GM06990 (cell line): ENCODE measurements around the gene PLCG1.

Experiments
- DNase-seq: peaks from one replicate; pipeline ENCODE4 v3.0.0-alpha.2; 2011; ENCODE audit not compliant: insufficient read length; ENCODE audit errors: extremely low read depth
- H3K27me3 ChIP-seq: replicated peaks from 2 replicates; pipeline ENCODE4 v1.6.0; 2011; ENCODE audit warnings: low read length; ENCODE audit not compliant: control insufficient read depth, insufficient read depth
- H3K36me3 ChIP-seq: 2 replicates; pipeline ENCODE4 v1.5.1; 2011; ENCODE audit warnings: low read length; ENCODE audit not compliant: control insufficient read depth, insufficient read depth
- H3K4me3 ChIP-seq: replicated peaks from 2 replicates; pipeline ENCODE4 v1.5.1; 2011; ENCODE audit warnings: low read depth, mild to moderate bottlenecking, control low read depth, low read length
- TF ChIP-seq, protein P1 (sequence below): IDR thresholded peaks from 2 replicates; pipeline ENCODE4 v1.5.1; 2011; ENCODE audit warnings: low read length, control low read depth, mild to moderate bottlenecking, inconsistent platforms; ENCODE audit not compliant: insufficient read depth, poor library complexity, severe bottlenecking

Gene PLCG1

DNA sequence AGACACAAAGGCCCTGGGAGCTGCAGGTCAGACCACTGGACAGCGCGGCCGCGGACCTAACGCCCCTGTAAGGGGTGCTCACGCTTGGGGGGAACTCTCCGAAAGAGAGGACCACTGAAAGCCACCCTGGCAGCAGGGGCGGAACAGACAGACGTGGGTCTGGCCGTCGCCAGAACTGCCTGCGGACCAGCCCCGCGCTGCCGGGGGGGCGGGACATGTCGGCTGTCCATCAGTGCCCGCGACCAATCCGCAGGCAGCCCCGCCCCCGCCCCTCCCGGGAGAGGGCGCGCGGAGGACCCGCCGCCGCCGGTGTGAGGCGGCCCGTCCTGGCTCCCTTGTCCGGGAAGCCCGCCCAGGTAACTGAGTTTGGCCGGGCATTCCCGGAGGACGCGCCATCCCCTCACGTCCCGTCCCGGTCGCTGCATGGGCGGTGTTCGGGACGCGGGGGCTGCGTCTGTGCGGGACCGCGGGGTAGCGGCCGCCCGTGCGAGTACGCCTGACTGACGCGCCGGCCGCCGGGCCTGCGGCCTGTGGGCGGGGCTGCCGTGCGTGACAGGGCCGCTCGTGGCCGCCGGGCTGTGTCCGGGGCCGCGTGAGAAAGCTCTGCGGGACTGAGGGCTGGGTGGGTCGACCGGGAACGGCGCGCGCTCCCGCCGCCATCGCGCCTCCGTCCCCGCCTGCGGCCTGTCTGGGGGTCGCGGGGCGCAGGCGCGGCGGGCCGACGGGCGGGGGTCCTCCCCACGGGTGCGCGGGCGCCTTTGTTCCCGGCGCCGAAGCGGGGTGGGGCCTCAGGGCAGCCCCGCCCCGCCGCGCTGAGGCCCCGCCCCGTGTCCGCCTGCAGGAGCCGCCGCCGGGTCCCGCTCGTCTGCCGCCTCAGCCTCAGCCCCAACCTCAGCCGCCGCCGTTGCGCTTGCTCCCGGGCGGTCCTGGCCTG is at the start of gene PLCG1:
Gene PLCG1 (plus strand): TSS at position 864 of the 934 bp plus-strand sequence. CDS start 99 bp downstream, outside the sequence.
- TF ChIP-seq, protein P1, sequence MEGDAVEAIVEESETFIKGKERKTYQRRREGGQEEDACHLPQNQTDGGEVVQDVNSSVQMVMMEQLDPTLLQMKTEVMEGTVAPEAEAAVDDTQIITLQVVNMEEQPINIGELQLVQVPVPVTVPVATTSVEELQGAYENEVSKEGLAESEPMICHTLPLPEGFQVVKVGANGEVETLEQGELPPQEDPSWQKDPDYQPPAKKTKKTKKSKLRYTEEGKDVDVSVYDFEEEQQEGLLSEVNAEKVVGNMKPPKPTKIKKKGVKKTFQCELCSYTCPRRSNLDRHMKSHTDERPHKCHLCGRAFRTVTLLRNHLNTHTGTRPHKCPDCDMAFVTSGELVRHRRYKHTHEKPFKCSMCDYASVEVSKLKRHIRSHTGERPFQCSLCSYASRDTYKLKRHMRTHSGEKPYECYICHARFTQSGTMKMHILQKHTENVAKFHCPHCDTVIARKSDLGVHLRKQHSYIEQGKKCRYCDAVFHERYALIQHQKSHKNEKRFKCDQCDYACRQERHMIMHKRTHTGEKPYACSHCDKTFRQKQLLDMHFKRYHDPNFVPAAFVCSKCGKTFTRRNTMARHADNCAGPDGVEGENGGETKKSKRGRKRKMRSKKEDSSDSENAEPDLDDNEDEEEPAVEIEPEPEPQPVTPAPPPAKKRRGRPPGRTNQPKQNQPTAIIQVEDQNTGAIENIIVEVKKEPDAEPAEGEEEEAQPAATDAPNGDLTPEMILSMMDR: no peak
- peak; percentile 89 for DNase-seq
- Histone ChIP-seq H3K36me3 (no peaks in the 10 kb centered on the region), H3K4me3 (peak within 1 kb of the TSS; percentile 78), H3K27me3 (no peaks in the 10 kb centered on the region)

DNA sequence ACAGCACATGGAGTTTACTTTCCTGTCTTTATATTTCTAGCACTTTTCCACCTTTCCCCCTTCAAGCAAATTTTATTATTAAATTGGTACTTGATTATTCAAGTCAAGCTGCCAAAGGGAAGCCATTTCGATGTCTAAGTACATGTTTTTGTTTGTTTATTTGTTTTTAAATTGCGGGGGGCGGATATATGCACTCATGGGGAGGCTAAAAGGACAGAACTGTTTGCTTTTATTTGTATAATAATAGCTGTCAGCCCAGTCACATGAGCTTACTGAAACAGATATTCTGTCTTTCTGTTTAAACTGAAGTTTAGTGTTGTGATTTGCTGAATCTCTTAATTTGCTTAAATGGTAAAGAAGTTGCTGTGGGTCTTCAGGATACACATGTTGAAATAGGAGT is 49.6 kb upstream of the PLCG1 start:
- Histone ChIP-seq H3K27me3 (no peaks in the 10 kb centered on the region), H3K36me3 (peaks cover 9% of the 10 kb centered on the region), H3K4me3 (no peak overlapping the region)
- TF ChIP-seq, protein P1: no peak
- no peak for DNase-seq

DNA sequence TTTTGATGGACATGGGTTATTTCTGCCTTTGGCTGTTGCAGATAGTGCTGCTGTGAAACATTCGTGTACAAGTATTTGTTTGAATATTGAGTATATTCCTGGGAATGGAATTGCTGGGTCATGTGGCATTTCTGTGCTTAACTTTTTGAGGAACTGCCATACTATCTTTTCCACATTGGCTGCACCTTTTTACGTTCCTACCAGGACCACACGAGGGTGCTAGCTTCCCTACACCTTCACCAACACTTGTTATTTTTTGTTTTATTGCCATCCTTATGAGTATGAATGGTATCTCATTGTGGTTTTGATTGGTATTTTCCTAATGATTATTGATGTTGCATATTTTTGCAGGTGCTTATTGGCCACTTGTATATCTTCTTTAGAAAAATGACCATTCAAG is 47.8 kb upstream of the PLCG1 start:
- peaks cover 10% of the 10 kb centered on the region for H3K36me3 ChIP-seq
- no peak for DNase-seq
- TF ChIP-seq, protein P1: no peak
- H3K27me3 ChIP-seq: no peaks in the 10 kb centered on the region
- H3K4me3 ChIP-seq: no peak overlapping the region

DNA sequence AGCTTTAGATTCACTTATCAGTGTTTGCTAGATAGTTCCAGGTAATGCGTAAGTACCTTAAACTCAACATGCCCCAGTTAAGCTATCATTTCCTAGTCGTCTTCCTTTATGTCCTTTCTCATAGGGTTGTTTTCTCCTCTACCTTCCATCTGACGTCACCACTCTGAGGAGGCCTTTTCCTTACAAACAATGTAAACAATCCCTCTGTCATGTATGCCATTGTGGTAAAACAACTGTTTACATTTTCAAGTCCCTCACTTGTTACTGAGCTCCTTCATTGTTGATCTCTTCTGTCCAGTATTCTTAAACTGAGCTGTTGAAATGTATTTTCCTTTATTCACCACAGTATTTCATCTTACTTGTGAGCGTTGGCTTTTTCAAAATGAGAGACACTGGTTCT is 45.4 kb upstream of the PLCG1 start:
- H3K36me3 ChIP-seq: peaks cover 9% of the 10 kb centered on the region
- no peak overlapping the region for H3K4me3 ChIP-seq
- no peak for DNase-seq
- H3K27me3 ChIP-seq: no peaks in the 10 kb centered on the region
- TF ChIP-seq, protein P1: no peak

DNA sequence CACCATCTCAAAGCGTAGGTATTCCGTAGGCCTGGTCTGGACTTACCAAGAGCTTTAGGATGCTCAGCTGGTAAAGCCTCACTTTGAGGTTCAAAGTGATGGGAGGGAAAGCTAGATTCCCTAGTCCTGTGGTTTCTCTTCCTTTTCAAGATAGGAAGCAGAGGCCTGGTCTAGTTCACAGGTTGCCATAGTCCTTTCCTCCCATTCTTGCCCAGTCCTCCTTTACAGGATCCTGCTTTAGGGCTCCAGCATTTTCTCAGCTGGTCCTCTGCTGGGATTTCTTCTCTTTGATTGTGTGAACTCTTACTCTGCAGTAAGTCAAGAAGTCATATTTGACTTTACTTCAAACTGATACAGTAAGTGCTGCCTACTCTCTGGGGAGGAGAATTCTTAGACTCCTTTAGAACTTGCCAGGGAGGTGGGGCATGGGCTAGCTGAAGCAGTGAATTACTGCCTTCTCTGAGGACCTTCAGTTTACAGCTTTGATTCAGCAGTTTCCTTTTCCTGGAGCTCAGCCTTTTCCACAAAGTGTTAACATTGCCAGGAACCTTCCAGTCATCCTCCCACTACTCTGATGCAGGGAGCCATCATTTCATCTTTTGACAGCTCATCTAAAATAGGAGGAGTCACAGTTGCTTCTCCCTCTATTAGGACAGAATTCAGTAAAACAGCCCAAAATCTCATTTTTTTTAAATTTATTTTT is 42.8 kb upstream of the PLCG1 start:
- H3K4me3 ChIP-seq: no peak overlapping the region
- peaks cover 10% of the 10 kb centered on the region for H3K36me3 ChIP-seq
- H3K27me3 ChIP-seq: no peaks in the 10 kb centered on the region
- TF ChIP-seq, protein P1: no peak
- DNase-seq: no peak
